Naive thymus-derived CD8-positive, alpha-beta T cell (primary cell): ENCODE results near the gene SMYD3. TPM values are rescaled to one million over a fixed set of nuclear protein-coding genes. Genes with fewer than 3 reads are reported as not detected.
"Not testable (repeated sequence)": the region's sequence is repeated elsewhere in the genome, so short reads cannot be mapped to it uniquely, and the experiment has no call there.

ENCODE experiments used
- ATAC-seq, 2 donors: fragments of 150-1000 bp; cut with Tn5 transposase in 1 of 2; sonication (Bioruptor Pico), chemical (Tn5 transposase) in 1 of 2; 1 replicate in 1 of 2; 2 replicates in 1 of 2; pipeline ENCODE4 v1.10.0; 2021; ENCODE audit warnings: mild to moderate bottlenecking in 2 of 2, moderate library complexity in 2 of 2
- POLR2A ChIA-PET: fragments of 350-600 bp; sonication (Branson Sonifier 250); formaldehyde crosslinking; loops from one replicate; lab custom pipeline; 2021; ENCODE audit warnings: antibody characterized with exemption; lab: Charles Lee
- DNase-seq, 10 donors: peaks; one replicate each; pipeline versions ENCODE4 v3.0.0 to v3.0.0-alpha.2; 2020 to 2022
- H3K27ac Mint-ChIP-seq, 10 donors: one replicate each; pipeline ENCODE4 v1.8.0; 2020 to 2022; ENCODE audit warnings: mild to moderate bottlenecking in 10 of 10, mixed read lengths in 10 of 10, moderate library complexity in 4 of 10, inconsistent platforms in 1 of 10
- H3K27me3 Mint-ChIP-seq, 5 donors: one replicate each; pipeline ENCODE4 v1.8.0; 2021 to 2022; ENCODE audit warnings: mixed read lengths in 5 of 5
- H3K36me3 Mint-ChIP-seq, 3 donors: one replicate each; pipeline ENCODE4 v1.8.0; 2020 to 2022; ENCODE audit warnings: mixed read lengths in 3 of 3, mild to moderate bottlenecking in 2 of 3, inconsistent platforms in 1 of 3
- H3K4me1 Mint-ChIP-seq, 4 donors: one replicate each; pipeline ENCODE4 v1.8.0; 2021 to 2022; ENCODE audit warnings: mixed read lengths in 4 of 4
- H3K4me3 Mint-ChIP-seq, 10 donors: one replicate each; pipeline ENCODE4 v1.8.0; 2020 to 2022; ENCODE audit warnings: mild to moderate bottlenecking in 10 of 10, mixed read lengths in 10 of 10, moderate library complexity in 6 of 10, inconsistent platforms in 1 of 10
- H3K9me3 Mint-ChIP-seq, 9 donors: one replicate each; pipeline ENCODE4 v1.8.0; 2020 to 2022; ENCODE audit warnings: mixed read lengths in 9 of 9, mild to moderate bottlenecking in 3 of 9, inconsistent platforms in 1 of 9, moderate library complexity in 1 of 9
- polyA plus RNA-seq, 3 donors: library from polyadenylated mRNA; unstranded; fragments of 300-500 nt; fragmentation: Illumina TruSeq; gene quantifications; one replicate each; pipeline ENCODE4 v1.2.3, GENCODE V29; 2021
- total RNA-seq, 8 experiments: library from RNA in 2 of 8; stranded (reverse) in 2 of 8; gene quantifications; one replicate each; pipeline ENCODE4 v1.2.3 and lab custom pipeline; 2021 to 2026

The SMYD3 gene
- total and polyA plus RNA-seq, 5 experiments from 2014 or later = 19.1 to 42.1 (median 36.5) TPM

GRCh38 chr1:245797592-245798348, 709.3 kb downstream of the SMYD3 start:
- no peaks in the 10 kb centered on the region for H3K27me3 Mint-ChIP-seq
- H3K9me3 Mint-ChIP-seq = peaks cover 0 to 2% (median 0%) of the 10 kb centered on the region in 9 donors
- ATAC-seq = no peak
- H3K27ac Mint-ChIP-seq = no peak overlapping the region
- POLR2A ChIA-PET = no interaction called here
- no peak overlapping the region for H3K4me3 Mint-ChIP-seq
- H3K36me3 Mint-ChIP-seq = peaks cover 9 to 17% (median 12%) of the 10 kb centered on the region in 3 donors
- peaks cover 0 to 5% (median 0%) of the 10 kb centered on the region in 4 donors for H3K4me1 Mint-ChIP-seq
- DNase-seq = no peak

- ATAC-seq (no peak), DNase-seq (no peak)
- H3K27me3 Mint-ChIP-seq = no peaks in the 10 kb centered on the region
- peaks cover 0 to 3% (median 3%) of the 10 kb centered on the region in 3 donors for H3K36me3 Mint-ChIP-seq
- no peak overlapping the region for H3K4me3 Mint-ChIP-seq
- H3K27ac Mint-ChIP-seq = no peak overlapping the region
- peaks cover 0 to 2% (median 0%) of the 10 kb centered on the region in 4 donors for H3K4me1 Mint-ChIP-seq
- POLR2A ChIA-PET = no interaction called here
- peaks cover 0 to 4% (median 0%) of the 10 kb centered on the region in 9 donors for H3K9me3 Mint-ChIP-seq
Measured at GRCh38 chr1:245791410-245792312, 715.4 kb downstream of the SMYD3 start.

GRCh38 chr1:245790441-245790840, 716.6 kb downstream of the SMYD3 start:
- no peak overlapping the region for H3K4me3 Mint-ChIP-seq
- H3K4me1 Mint-ChIP-seq = peaks cover 0 to 2% (median 0%) of the 10 kb centered on the region in 4 donors
- POLR2A ChIA-PET = interaction anchor here (0.6 kb wide), 1 partner anchor 328 kb away, joined by 3 read pairs; no protein-coding TSS in a partner anchor

GRCh38 chr1:245788886-245789285, 718.2 kb downstream of the SMYD3 start:
- Mint-ChIP-seq H3K4me1 (peaks cover 0 to 2% (median 0%) of the 10 kb centered on the region in 4 donors), H3K27me3 (no peaks in the 10 kb centered on the region), H3K27ac (no peak overlapping the region), H3K9me3 (peaks cover 0 to 4% (median 0%) of the 10 kb centered on the region in 9 donors), H3K4me3 (no peak overlapping the region), H3K36me3 (peaks cover 0 to 3% (median 2%) of the 10 kb centered on the region in 3 donors)
- DNase-seq = no peak
- no peak for ATAC-seq
- POLR2A ChIA-PET = no interaction called here

More at GRCh38 chr1:245790441-245790840, 716.6 kb downstream of the SMYD3 start:
- Mint-ChIP-seq H3K27me3 (no peaks in the 10 kb centered on the region), H3K36me3 (peaks cover 0 to 3% (median 2%) of the 10 kb centered on the region in 3 donors), H3K27ac (no peak overlapping the region), H3K9me3 (peaks cover 0 to 4% (median 0%) of the 10 kb centered on the region in 9 donors)
- DNase-seq (no peak), ATAC-seq (no peak)

GRCh38 chr1:245788269-245788668, 718.8 kb downstream of the SMYD3 start:
- H3K27ac Mint-ChIP-seq = no peak overlapping the region
- no peak for ATAC-seq
- POLR2A ChIA-PET = no interaction called here

GRCh38 chr1:245786948-245787347, 720.1 kb downstream of the SMYD3 start:
- peaks cover 0 to 2% (median 0%) of the 10 kb centered on the region in 4 donors for H3K4me1 Mint-ChIP-seq
- POLR2A ChIA-PET = no interaction called here
- no peak overlapping the region for H3K4me3 Mint-ChIP-seq
- ATAC-seq (no peak), DNase-seq (no peak)
- H3K9me3 Mint-ChIP-seq = peaks cover 0 to 4% (median 0%) of the 10 kb centered on the region in 9 donors
- peaks cover 2 to 6% (median 4%) of the 10 kb centered on the region in 3 donors for H3K36me3 Mint-ChIP-seq
- H3K27me3 Mint-ChIP-seq = no peaks in the 10 kb centered on the region
- peak overlapping the region in 1 of 10 donors; percentile 18 for H3K27ac Mint-ChIP-seq

More at GRCh38 chr1:245788269-245788668, 718.8 kb downstream of the SMYD3 start:
- DNase-seq = no peak
- Mint-ChIP-seq H3K27me3 (no peaks in the 10 kb centered on the region), H3K36me3 (peaks cover 0 to 3% (median 2%) of the 10 kb centered on the region in 3 donors), H3K4me3 (no peak overlapping the region), H3K9me3 (peaks cover 0 to 4% (median 0%) of the 10 kb centered on the region in 9 donors), H3K4me1 (peaks cover 0 to 2% (median 0%) of the 10 kb centered on the region in 4 donors)

- POLR2A ChIA-PET = no interaction called here
- no peak for ATAC-seq
- Mint-ChIP-seq H3K4me3 (no peak overlapping the region), H3K4me1 (peaks cover 0 to 1% (median 0%) of the 10 kb centered on the region in 4 donors), H3K9me3 (peaks cover 0 to 10% (median 3%) of the 10 kb centered on the region in 9 donors), H3K36me3 (peaks cover 0 to 21% (median 21%) of the 10 kb centered on the region in 3 donors), H3K27me3 (no peaks in the 10 kb centered on the region), H3K27ac (no peak overlapping the region)
- no peak for DNase-seq
Measured at GRCh38 chr1:245779797-245780755, 727.0 kb downstream of the SMYD3 start.

GRCh38 chr1:245777752-245778151, 729.3 kb downstream of the SMYD3 start:
- ATAC-seq (no peak), DNase-seq (no peak)
- Mint-ChIP-seq H3K4me3 (no peak overlapping the region), H3K9me3 (peaks cover 0 to 10% (median 3%) of the 10 kb centered on the region in 9 donors), H3K27ac (no peak overlapping the region), H3K27me3 (no peaks in the 10 kb centered on the region), H3K36me3 (peaks cover 0 to 24% (median 21%) of the 10 kb centered on the region in 3 donors), H3K4me1 (peaks cover 0 to 6% (median under 1%) of the 10 kb centered on the region in 4 donors)
- POLR2A ChIA-PET = no interaction called here

- Mint-ChIP-seq H3K36me3 (peaks cover 0 to 21% (median 16%) of the 10 kb centered on the region in 3 donors), H3K4me3 (no peak overlapping the region), H3K9me3 (peaks cover 0 to 10% (median 3%) of the 10 kb centered on the region in 9 donors), H3K4me1 (peaks cover 0 to 8% (median under 1%) of the 10 kb centered on the region in 4 donors), H3K27me3 (no peaks in the 10 kb centered on the region), H3K27ac (no peak overlapping the region)
- POLR2A ChIA-PET = no interaction called here
- DNase-seq = no peak
- ATAC-seq = no peak
Measured at GRCh38 chr1:245776694-245777332, 730.3 kb downstream of the SMYD3 start.

- Mint-ChIP-seq H3K36me3 (peaks cover 0 to 18% (median 16%) of the 10 kb centered on the region in 3 donors), H3K9me3 (peaks cover 0 to 10% (median 3%) of the 10 kb centered on the region in 9 donors), H3K27me3 (no peaks in the 10 kb centered on the region), H3K27ac (no peak overlapping the region), H3K4me3 (no peak overlapping the region), H3K4me1 (peaks cover 0 to 11% (median under 1%) of the 10 kb centered on the region in 4 donors)
- ATAC-seq (no peak), DNase-seq (no peak)
- POLR2A ChIA-PET = no interaction called here
Measured at GRCh38 chr1:245776139-245776538, 730.9 kb downstream of the SMYD3 start.

GRCh38 chr1:245774931-245775330, 732.1 kb downstream of the SMYD3 start:
- DNase-seq, H3K27ac Mint-ChIP-seq, H3K4me3 Mint-ChIP-seq, H3K9me3 Mint-ChIP-seq, POLR2A ChIA-PET, ATAC-seq, H3K27me3 Mint-ChIP-seq: not testable (repeated sequence)
- Mint-ChIP-seq H3K4me1 (peaks cover 0 to 11% (median under 1%) of the 10 kb centered on the region in 4 donors), H3K36me3 (peaks cover 0 to 14% (median 9%) of the 10 kb centered on the region in 3 donors)
